CD14-positive monocyte (primary cell): Measurements from ENCODE around the gene ARSH. TPM values are rescaled to one million over a fixed set of nuclear protein-coding genes. Genes with fewer than 3 reads are reported as not detected.
"Not testable (repeated sequence)": the region's sequence is repeated elsewhere in the genome, so short reads cannot be mapped to it uniquely, and the experiment has no call there.

Experiments used
- DNase-seq, 3 donors: peaks; one replicate each; pipeline ENCODE4 v3.0.0-alpha.2; 2011 to 2022
- H2AFZ ChIP-seq: 2 replicates; pipeline ENCODE4 v1.6.0; 2012; ENCODE audit warnings: mild to moderate bottlenecking, low read depth, low read length, inconsistent platforms; ENCODE audit not compliant: insufficient read depth, poor library complexity, severe bottlenecking
- H3K27ac ChIP-seq, 2 donors: 1 replicate in 1 of 2; 2 replicates in 1 of 2; pipeline ENCODE4 v1.5.1; 2012 to 2013; ENCODE audit warnings: low read length in 2 of 2, control low read depth in 1 of 2, inconsistent platforms in 1 of 2, low read depth in 1 of 2, mild to moderate bottlenecking in 1 of 2
- H3K27me3 ChIP-seq, 2 donors: one replicate each; pipeline versions ENCODE4 v1.6.0 to v1.6.1; 2011 to 2013; ENCODE audit warnings: low read length in 2 of 2; ENCODE audit not compliant: control insufficient read depth in 2 of 2, insufficient read depth in 2 of 2
- H3K36me3 ChIP-seq, 2 donors: replicated peaks in 1 of 2; 1 replicate in 1 of 2; 2 replicates in 1 of 2; pipeline versions ENCODE4 v1.5.1 to v1.6.1; 2012 to 2013; ENCODE audit warnings: low read length in 2 of 2, control low read depth in 1 of 2, inconsistent platforms in 1 of 2, mild to moderate bottlenecking in 1 of 2; ENCODE audit not compliant: insufficient read depth in 2 of 2, control insufficient read depth in 1 of 2
- H3K4me1 ChIP-seq, 2 donors: 1 replicate in 1 of 2; 2 replicates in 1 of 2; pipeline versions ENCODE4 v1.5.1 to v1.6.1; 2012 to 2013; ENCODE audit warnings: low read length in 2 of 2, control low read depth in 1 of 2, inconsistent platforms in 1 of 2, mild to moderate bottlenecking in 1 of 2, moderate library complexity in 1 of 2; ENCODE audit not compliant: insufficient read depth in 2 of 2, control insufficient read depth in 1 of 2
- H3K4me2 ChIP-seq: replicated peaks from 2 replicates; pipeline ENCODE3; 2012; ENCODE audit warnings: low read length, moderate library complexity, mild to moderate bottlenecking; ENCODE audit not compliant: poor library complexity, severe bottlenecking; ENCODE audit errors: extremely low read depth
- H3K4me3 ChIP-seq, 3 experiments: fragments of 200-600 bp in 1 of 3; sonication (generic) in 1 of 3; replicated peaks in 1 of 3; 1 replicate in 2 of 3; 2 replicates in 1 of 3; pipeline ENCODE4 v1.5.1; 2011 to 2013; ENCODE audit warnings: low read length in 3 of 3, mild to moderate bottlenecking in 3 of 3, control low read depth in 2 of 3, low read depth in 2 of 3, inconsistent platforms in 1 of 3, moderate library complexity in 1 of 3
- H3K79me2 ChIP-seq: 2 replicates; pipeline ENCODE4 v1.6.0; 2012; ENCODE audit warnings: mild to moderate bottlenecking, control low read depth, inconsistent platforms, low read length, moderate library complexity; ENCODE audit not compliant: insufficient read depth
- H3K9ac ChIP-seq: 2 replicates; pipeline ENCODE4 v1.6.0; 2017; ENCODE audit warnings: low read length, mild to moderate bottlenecking; ENCODE audit not compliant: insufficient read depth, poor library complexity, severe bottlenecking
- H3K9me3 ChIP-seq, 2 donors: replicated peaks in 1 of 2; 1 replicate in 1 of 2; 2 replicates in 1 of 2; pipeline versions ENCODE4 v1.5.1 to v1.6.1; 2012 to 2013; ENCODE audit warnings: low read length in 2 of 2, control low read depth in 1 of 2; ENCODE audit not compliant: control insufficient read depth in 1 of 2, insufficient read depth in 1 of 2
- H4K20me1 ChIP-seq: 2 replicates; pipeline ENCODE4 v1.6.0; 2012; ENCODE audit warnings: mild to moderate bottlenecking, low read length, control low read depth, moderate library complexity; ENCODE audit not compliant: insufficient read depth
- H3K27ac Mint-ChIP-seq, 7 donors: one replicate each; pipeline ENCODE4 v1.8.0; 2020; ENCODE audit warnings: mild to moderate bottlenecking in 7 of 7, mixed read lengths in 7 of 7, moderate library complexity in 6 of 7, inconsistent platforms in 2 of 7
- H3K27me3 Mint-ChIP-seq, 3 donors: one replicate each; pipeline ENCODE4 v1.8.0; 2021 to 2022; ENCODE audit warnings: low read depth in 3 of 3, mild to moderate bottlenecking in 3 of 3, mixed read lengths in 3 of 3, moderate library complexity in 3 of 3, inconsistent platforms in 1 of 3
- H3K36me3 Mint-ChIP-seq, 2 donors: one replicate each; pipeline ENCODE4 v1.8.0; 2020; ENCODE audit warnings: mixed read lengths in 2 of 2, inconsistent platforms in 1 of 2, mild to moderate bottlenecking in 1 of 2
- H3K4me1 Mint-ChIP-seq: one replicate; pipeline ENCODE4 v1.8.0; 2020; ENCODE audit warnings: mild to moderate bottlenecking, mixed read lengths
- H3K4me3 Mint-ChIP-seq, 2 donors: one replicate each; pipeline ENCODE4 v1.8.0; 2020; ENCODE audit warnings: mild to moderate bottlenecking in 2 of 2, mixed read lengths in 2 of 2, moderate library complexity in 1 of 2
- H3K9me3 Mint-ChIP-seq, 7 donors: one replicate each; pipeline ENCODE4 v1.8.0; 2020 to 2022; ENCODE audit warnings: mixed read lengths in 7 of 7, mild to moderate bottlenecking in 6 of 7, moderate library complexity in 6 of 7, inconsistent platforms in 2 of 7
- CTCF ChIP-seq: fragments of 200-600 bp; IDR thresholded peaks from one replicate; pipeline ENCODE4 v1.8.0; 2022; ENCODE audit warnings: antibody characterized with exemption, mild to moderate bottlenecking
- WGBS: methylation state at CpG from one replicate; pipeline ENCODE4 v1.1.5; 2013; ENCODE audit warnings: missing lambda C conversion rate; ENCODE audit not compliant: insufficient coverage; 5-methylcytosine and 5-hydroxymethylcytosine counted together
- intact Hi-C, 2 donors: fragments of 100-400 bp; cut with micrococcal nuclease; formaldehyde crosslinking; loops; one replicate each; pipeline versions ENCODE4 v1.15.0 to v1.15.1; 2023
- polyA plus RNA-seq, 3 donors: library from polyadenylated mRNA; depleted of rRNA in 1 of 3; unstranded in 2 of 3; stranded (reverse) in 1 of 3; fragments of 300-500 nt in 2 of 3; fragments of >200 nt in 1 of 3; fragmentation: Illumina TruSeq in 2 of 3; gene quantifications; 1 replicate in 2 of 3; 2 replicates in 1 of 3; pipeline ENCODE4 v1.2.3, GENCODE V29; 2012 to 2021

ARSH gene
- polyA plus RNA-seq, 3 donors: not detected

GRCh38 chrX:2963992-2964794, 42.2 kb upstream of the ARSH start:
- no CpG with 5 or more reads among the region's 16 CpGs for WGBS
- H3K27ac ChIP-seq, H3K4me3 ChIP-seq, H4K20me1 ChIP-seq, H3K4me1 ChIP-seq, intact Hi-C loops, H2AFZ ChIP-seq, H3K36me3 Mint-ChIP-seq, H3K4me3 Mint-ChIP-seq, H3K79me2 ChIP-seq, H3K27ac Mint-ChIP-seq, H3K9me3 Mint-ChIP-seq, H3K9me3 ChIP-seq, H3K9ac ChIP-seq, DNase-seq, H3K36me3 ChIP-seq, H3K27me3 ChIP-seq, H3K4me2 ChIP-seq: not testable (repeated sequence)
- Mint-ChIP-seq H3K27me3 (peaks cover 2 to 31% (median 6%) of the 10 kb centered on the region in 3 donors), H3K4me1 (peaks cover 14% of the 10 kb centered on the region)

GRCh38 chrX:2965965-2966364, 40.4 kb upstream of the ARSH start:
- H3K27me3 Mint-ChIP-seq: peaks cover 4 to 31% (median 5%) of the 10 kb centered on the region in 3 donors
- no peaks in the 10 kb centered on the region for H3K9me3 ChIP-seq
- no peaks in the 10 kb centered on the region for H3K79me2 ChIP-seq
- H3K27ac Mint-ChIP-seq: peak overlapping the region in 1 of 7 donors; percentile 64
- H3K27ac ChIP-seq: no peak overlapping the region
- intact Hi-C loops: no loop called here
- H3K36me3 Mint-ChIP-seq: no peaks in the 10 kb centered on the region
- DNase-seq: peak; percentile 6 to 61 (median 21)
- H4K20me1 ChIP-seq: no peaks in the 10 kb centered on the region
- no peak overlapping the region for H2AFZ ChIP-seq
- H3K36me3 ChIP-seq: no peaks in the 10 kb centered on the region
- no peak overlapping the region for H3K4me3 Mint-ChIP-seq
- peaks cover 0 to 4% of the 10 kb centered on the region in 2 donors for H3K27me3 ChIP-seq
- no peak overlapping the region for H3K4me3 ChIP-seq
- peaks cover 0 to 10% of the 10 kb centered on the region in 2 donors for H3K4me1 ChIP-seq
- no CpG with 5 or more reads among the region's 6 CpGs for WGBS
- H3K9me3 Mint-ChIP-seq: peaks cover 0 to 5% (median 0%) of the 10 kb centered on the region in 7 donors
- H3K9ac ChIP-seq: no peak overlapping the region
- peaks cover 14% of the 10 kb centered on the region for H3K4me1 Mint-ChIP-seq
- no peak for TF ChIP-seq CTCF
- no peak overlapping the region for H3K4me2 ChIP-seq
